Smooth muscle cell (in vitro differentiated cells): ENCODE results near the gene ZNF594. TPM values are rescaled to one million over a fixed set of nuclear protein-coding genes. Genes with fewer than 3 reads are reported as not detected.
"Not testable (repeated sequence)": the region's sequence is repeated elsewhere in the genome, so short reads cannot be mapped to it uniquely, and the experiment has no call there.

Experiments used
- DNase-seq: peaks from one replicate; lab custom pipeline; 2025; ENCODE audit not compliant: unreplicated experiment; lab: John Stamatoyannopoulos, UW
- H2AFZ ChIP-seq: fragments of 200-600 bp; sonication (generic); 2 replicates; pipeline ENCODE4 v1.6.0; 2016; ENCODE audit warnings: antibody characterized with exemption, low read depth, mild to moderate bottlenecking
- H3F3A ChIP-seq: fragments of 200-600 bp; sonication (generic); 2 replicates; pipeline ENCODE4 v1.6.0; 2017; ENCODE audit warnings: antibody characterized with exemption, low read depth
- H3K27ac ChIP-seq: fragments of 200-600 bp; sonication (generic); 2 replicates; pipeline ENCODE4 v1.5.1; 2016; ENCODE audit warnings: low read depth, mild to moderate bottlenecking
- H3K27me3 ChIP-seq: fragments of 200-600 bp; sonication (generic); 2 replicates; pipeline ENCODE4 v1.6.1; 2016; ENCODE audit warnings: low read depth, mild to moderate bottlenecking
- H3K36me3 ChIP-seq: fragments of 200-600 bp; sonication (generic); 2 replicates; pipeline ENCODE4 v1.5.1; 2016; ENCODE audit warnings: low read depth
- H3K4me1 ChIP-seq: fragments of 200-600 bp; sonication (generic); 2 replicates; pipeline ENCODE4 v1.5.1; 2016; ENCODE audit warnings: low read depth
- H3K4me2 ChIP-seq: fragments of 200-600 bp; sonication (generic); 2 replicates; pipeline ENCODE4 v1.6.0; 2016; ENCODE audit warnings: mild to moderate bottlenecking
- H3K4me3 ChIP-seq: fragments of 200-600 bp; sonication (generic); 2 replicates; pipeline ENCODE4 v1.5.1; 2016; ENCODE audit warnings: mild to moderate bottlenecking
- H3K79me2 ChIP-seq: fragments of 200-600 bp; sonication (generic); 2 replicates; pipeline ENCODE4 v1.6.0; 2016; ENCODE audit warnings: low read depth, mild to moderate bottlenecking
- H3K9ac ChIP-seq: fragments of 200-600 bp; sonication (generic); 2 replicates; pipeline ENCODE4 v1.6.0; 2016; ENCODE audit warnings: low read depth
- H3K9me3 ChIP-seq: fragments of 200-600 bp; sonication (generic); replicated peaks from 2 replicates; pipeline ENCODE4 v1.5.1; 2016; ENCODE audit warnings: low read depth
- H4K20me1 ChIP-seq: fragments of 200-600 bp; sonication (generic); 2 replicates; pipeline ENCODE4 v1.6.0; 2016; ENCODE audit warnings: low read depth
- WGBS: methylation state at CpG from one replicate; pipeline ENCODE4 v1.1.7; 2016; ENCODE audit warnings: low lambda C conversion rate; 5-methylcytosine and 5-hydroxymethylcytosine counted together
- polyA plus RNA-seq: library from polyadenylated mRNA; unstranded; fragments of >200 nt; fragmentation: Nextera tagmentation; extraction: Ambion mirVana; gene quantifications from 2 replicates; pipeline ENCODE4 v1.2.1, GENCODE V29; 2016
- total RNA-seq: library from RNA; depleted of rRNA; stranded (reverse); fragments of >200 nt; gene quantifications from 2 replicates; pipeline ENCODE4 v1.2.3, GENCODE V29; 2014
- TF ChIP-seq, protein P1 (sequence below): fragments of 200-600 bp; sonication (generic); IDR thresholded peaks from 2 replicates; pipeline ENCODE4 v1.5.1; 2017; ENCODE audit warnings: borderline replicate concordance, mild to moderate bottlenecking, antibody characterized with exemption; ENCODE audit not compliant: insufficient read depth, poor library complexity, severe bottlenecking

ZNF594 gene
- total and polyA plus RNA-seq, 2 experiments from 2014 or later = 1.00 to 2.7 TPM

DNA sequence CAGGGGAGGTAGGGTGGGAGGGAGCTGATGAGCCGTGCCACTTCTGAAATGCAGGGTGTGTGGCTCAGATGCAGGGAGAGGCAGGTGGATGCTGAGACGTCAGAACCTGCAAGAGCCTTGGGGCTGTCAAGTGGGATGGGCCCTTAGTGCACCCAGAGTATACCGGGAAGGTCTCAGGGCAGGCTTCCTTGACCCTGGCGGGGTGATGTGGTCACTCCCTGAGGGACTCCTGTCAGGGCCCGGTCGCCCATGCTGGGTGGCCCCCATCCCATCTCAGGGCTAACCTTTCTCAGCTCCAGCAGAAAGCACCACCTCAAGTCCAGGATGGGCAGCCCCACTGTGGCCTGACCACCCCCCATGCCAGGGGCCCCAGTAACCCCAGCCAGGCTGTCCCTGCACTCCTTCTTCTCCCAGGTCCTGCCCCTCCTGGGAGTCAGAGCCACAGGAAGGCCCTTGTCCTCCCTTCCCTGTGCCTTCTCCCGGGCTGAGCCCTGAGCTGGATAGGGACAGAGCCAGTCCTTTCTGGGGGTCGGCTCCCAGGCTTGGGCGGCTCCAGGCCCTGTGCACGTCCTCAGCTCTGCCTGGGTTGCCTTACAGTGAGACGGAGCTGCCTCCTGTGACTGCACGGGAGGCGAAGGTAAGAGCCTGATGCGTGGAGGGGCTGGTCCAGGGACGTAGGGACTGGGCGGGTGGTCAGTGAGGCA lies 59.7 kb downstream of the ZNF594 start:
- H3K4me1 ChIP-seq, H3K9me3 ChIP-seq, H3K79me2 ChIP-seq, H4K20me1 ChIP-seq, H3F3A ChIP-seq, H3K9ac ChIP-seq, H3K27me3 ChIP-seq, H3K27ac ChIP-seq, H3K4me2 ChIP-seq, H3K36me3 ChIP-seq, DNase-seq, H3K4me3 ChIP-seq, H2AFZ ChIP-seq: not testable (repeated sequence)
- WGBS = 93% methylated on average over 16 of the region's 16 CpGs

DNA sequence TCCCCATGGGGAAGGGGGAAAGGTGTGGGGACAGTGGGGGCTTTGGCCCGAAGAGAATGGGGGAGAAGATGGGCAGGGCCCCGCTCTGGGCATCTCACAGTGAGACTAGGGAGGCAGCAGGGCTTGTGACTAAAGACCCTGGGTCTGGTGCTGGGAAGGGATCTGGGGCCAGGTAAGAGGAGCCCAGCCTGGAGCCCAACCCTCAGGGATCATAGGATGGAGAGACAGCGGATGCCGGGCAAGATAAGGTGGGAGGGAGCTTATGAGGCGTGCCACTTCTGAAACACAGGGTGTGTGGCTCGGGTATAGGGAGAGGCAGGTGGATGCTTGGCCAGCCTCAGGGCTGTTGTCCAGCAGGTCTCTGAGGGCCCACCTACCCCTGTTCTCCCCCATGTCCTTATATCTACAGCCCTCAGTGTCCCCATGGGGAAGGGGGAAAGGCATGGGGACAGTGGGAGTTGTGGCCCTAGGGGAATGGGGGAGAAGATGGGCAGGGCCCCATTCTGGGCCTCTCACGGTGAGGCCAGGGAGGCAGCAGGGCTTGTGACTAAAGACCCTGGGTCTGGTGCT lies 60.4 kb downstream of the ZNF594 start:
- Histone ChIP-seq H3K27ac (no peak overlapping the region), H3K79me2 (no peaks in the 10 kb centered on the region), H2AFZ (no peak overlapping the region), H3K9ac (no peak overlapping the region), H3K4me1 (no peaks in the 10 kb centered on the region), H4K20me1 (no peaks in the 10 kb centered on the region), H3K4me2 (no peak overlapping the region), H3K4me3 (no peak overlapping the region), H3K27me3 (no peaks in the 10 kb centered on the region), H3K36me3 (no peaks in the 10 kb centered on the region), H3F3A (no peaks in the 10 kb centered on the region), H3K9me3 (no peaks in the 10 kb centered on the region)
- no peak for DNase-seq
- TF ChIP-seq, protein P1, sequence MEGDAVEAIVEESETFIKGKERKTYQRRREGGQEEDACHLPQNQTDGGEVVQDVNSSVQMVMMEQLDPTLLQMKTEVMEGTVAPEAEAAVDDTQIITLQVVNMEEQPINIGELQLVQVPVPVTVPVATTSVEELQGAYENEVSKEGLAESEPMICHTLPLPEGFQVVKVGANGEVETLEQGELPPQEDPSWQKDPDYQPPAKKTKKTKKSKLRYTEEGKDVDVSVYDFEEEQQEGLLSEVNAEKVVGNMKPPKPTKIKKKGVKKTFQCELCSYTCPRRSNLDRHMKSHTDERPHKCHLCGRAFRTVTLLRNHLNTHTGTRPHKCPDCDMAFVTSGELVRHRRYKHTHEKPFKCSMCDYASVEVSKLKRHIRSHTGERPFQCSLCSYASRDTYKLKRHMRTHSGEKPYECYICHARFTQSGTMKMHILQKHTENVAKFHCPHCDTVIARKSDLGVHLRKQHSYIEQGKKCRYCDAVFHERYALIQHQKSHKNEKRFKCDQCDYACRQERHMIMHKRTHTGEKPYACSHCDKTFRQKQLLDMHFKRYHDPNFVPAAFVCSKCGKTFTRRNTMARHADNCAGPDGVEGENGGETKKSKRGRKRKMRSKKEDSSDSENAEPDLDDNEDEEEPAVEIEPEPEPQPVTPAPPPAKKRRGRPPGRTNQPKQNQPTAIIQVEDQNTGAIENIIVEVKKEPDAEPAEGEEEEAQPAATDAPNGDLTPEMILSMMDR = no peak
- 90% methylated on average over 7 of the region's 7 CpGs for WGBS

GRCh38 chr17:5130687-5131086 lies 61.0 kb downstream of the ZNF594 start:
- H3K4me2 ChIP-seq, H3K9ac ChIP-seq, DNase-seq, H3K36me3 ChIP-seq, H3F3A ChIP-seq, H3K4me3 ChIP-seq, H2AFZ ChIP-seq, H3K27me3 ChIP-seq, H3K27ac ChIP-seq, H4K20me1 ChIP-seq, H3K4me1 ChIP-seq, H3K9me3 ChIP-seq, H3K79me2 ChIP-seq: not testable (repeated sequence)
- WGBS = 80% methylated on average over 5 of the region's 5 CpGs

- H3K9ac ChIP-seq, H3K27ac ChIP-seq, H3K4me1 ChIP-seq, H3K27me3 ChIP-seq, H3K79me2 ChIP-seq, H3F3A ChIP-seq, H2AFZ ChIP-seq, H3K4me3 ChIP-seq, H3K4me2 ChIP-seq, DNase-seq, H3K9me3 ChIP-seq, H3K36me3 ChIP-seq, H4K20me1 ChIP-seq: not testable (repeated sequence)
- 94% methylated on average over 10 of the region's 10 CpGs for WGBS
Measured at GRCh38 chr17:5130261-5130660, 61.4 kb downstream of the ZNF594 start.

DNA sequence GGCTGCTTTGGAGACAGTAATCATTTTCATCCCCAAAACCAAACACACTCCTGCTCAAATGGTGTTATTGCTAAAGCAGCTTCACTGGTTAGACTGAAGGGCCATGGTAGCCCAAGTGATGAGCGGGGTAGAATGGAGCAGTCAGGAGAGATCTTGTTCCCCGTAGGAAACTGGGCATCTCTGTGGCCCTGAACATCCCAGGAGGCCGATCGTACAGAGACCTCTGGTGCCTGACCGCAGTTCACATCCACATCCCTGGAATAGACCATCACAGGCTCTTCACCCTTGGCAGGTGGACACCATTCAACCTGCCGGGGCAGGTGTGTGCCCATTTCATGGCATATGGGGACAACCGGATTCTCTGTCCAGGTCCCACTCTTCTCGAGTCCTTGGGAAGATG lies 61.9 kb downstream of the ZNF594 start:
- H3K4me3 ChIP-seq, H3K4me1 ChIP-seq, H3K27me3 ChIP-seq, H3K79me2 ChIP-seq, H2AFZ ChIP-seq, DNase-seq, H3K36me3 ChIP-seq, H3K9me3 ChIP-seq, H3K27ac ChIP-seq, H3F3A ChIP-seq, H4K20me1 ChIP-seq, H3K9ac ChIP-seq, H3K4me2 ChIP-seq: not testable (repeated sequence)
- 92% methylated on average over 8 of the region's 8 CpGs for WGBS

Other genes starting within 250 kb of the ZNF594 start
- 681 and 838 TPM in 2 replicates for gene PFN1, start 243.3 kb downstream of the ZNF594 start, total RNA-seq
- gene PFN1, start 243.3 kb downstream of the ZNF594 start, polyA plus RNA-seq = 1,482 and 1,485 TPM in 2 replicates
- 2.4 and 5.9 TPM in 2 replicates for gene ENO3, start 240.7 kb downstream of the ZNF594 start, total RNA-seq
- gene ENO3, start 240.7 kb downstream of the ZNF594 start, polyA plus RNA-seq = 13.1 and 14.5 TPM in 2 replicates
- 59.8 and 70.7 TPM in 2 replicates for gene SPAG7, start 224.1 kb downstream of the ZNF594 start, total RNA-seq
- 187 and 192 TPM in 2 replicates for gene SPAG7, start 224.1 kb downstream of the ZNF594 start, polyA plus RNA-seq
- 5.1 and 11.8 TPM in 2 replicates for gene CAMTA2, start 204.2 kb downstream of the ZNF594 start, total RNA-seq
- gene CAMTA2, start 204.2 kb downstream of the ZNF594 start, polyA plus RNA-seq = 26.2 and 33.0 TPM in 2 replicates
- 0.36 TPM in 1 of 2 replicates, not detected in the other for gene INCA1, start 194.3 kb downstream of the ZNF594 start, total RNA-seq
- 1.4 TPM in 2 replicates for gene INCA1, start 194.3 kb downstream of the ZNF594 start, polyA plus RNA-seq
- 20.9 and 22.3 TPM in 2 replicates for gene KIF1C, start 193.9 kb downstream of the ZNF594 start, total RNA-seq
- 36.2 and 52.3 TPM in 2 replicates for gene KIF1C, start 193.9 kb downstream of the ZNF594 start, polyA plus RNA-seq
- gene SLC52A1, start 156.4 kb downstream of the ZNF594 start, total RNA-seq = 0.31 and 1.7 TPM in 2 replicates
- 0.21 and 0.31 TPM in 2 replicates for gene SLC52A1, start 156.4 kb downstream of the ZNF594 start, polyA plus RNA-seq
- 0.22 and 0.27 TPM in 2 replicates for gene ZFP3, start 113.4 kb downstream of the ZNF594 start, total RNA-seq
- 0.13 and 0.56 TPM in 2 replicates for gene ZFP3, start 113.4 kb downstream of the ZNF594 start, polyA plus RNA-seq
- 11.2 and 12.5 TPM in 2 replicates for gene ZNF232, start 80.0 kb downstream of the ZNF594 start, total RNA-seq
- 12.8 and 13.0 TPM in 2 replicates for gene ZNF232, start 80.0 kb downstream of the ZNF594 start, polyA plus RNA-seq
- 0.09 TPM in 1 of 2 replicates, not detected in the other for gene USP6, start 75.8 kb downstream of the ZNF594 start, total RNA-seq
- 0.08 and 0.09 TPM in 2 replicates for gene USP6, start 75.8 kb downstream of the ZNF594 start, polyA plus RNA-seq
- gene SCIMP, start 43.0 kb upstream of the ZNF594 start, total RNA-seq = not detected in 2 replicates
- gene SCIMP, start 43.0 kb upstream of the ZNF594 start, polyA plus RNA-seq = 0.07 TPM in 1 of 2 replicates, not detected in the other
- 25.3 and 30.2 TPM in 2 replicates for gene RABEP1, start 90.4 kb upstream of the ZNF594 start, total RNA-seq
- gene RABEP1, start 90.4 kb upstream of the ZNF594 start, polyA plus RNA-seq = 26.5 and 41.4 TPM in 2 replicates
- 44.2 and 47.4 TPM in 2 replicates for gene NUP88, start 227.8 kb upstream of the ZNF594 start, total RNA-seq
- 31.2 and 42.4 TPM in 2 replicates for gene NUP88, start 227.8 kb upstream of the ZNF594 start, polyA plus RNA-seq
- gene RPAIN, start 228.3 kb upstream of the ZNF594 start, total RNA-seq = 42.8 and 56.0 TPM in 2 replicates
- gene RPAIN, start 228.3 kb upstream of the ZNF594 start, polyA plus RNA-seq = 28.8 and 39.1 TPM in 2 replicates
- gene C1QBP, start 247.3 kb upstream of the ZNF594 start, total RNA-seq = 110 and 121 TPM in 2 replicates
- 120 and 122 TPM in 2 replicates for gene C1QBP, start 247.3 kb upstream of the ZNF594 start, polyA plus RNA-seq